HEK293 (cell line): ENCODE data around the gene SEC62.

Experiments used
- CTCF ChIA-PET: fragments of 350-600 bp; formaldehyde crosslinking; extraction: SDS; loops from one replicate; lab custom pipeline; 2021; ENCODE audit warnings: antibody characterized with exemption; lab: Yijun Ruan, JAX
- POLR2A ChIA-PET: fragments of 300-600 bp; formaldehyde crosslinking; extraction: SDS; loops from one replicate; lab custom pipeline; 2020; ENCODE audit warnings: antibody characterized with exemption, inconsistent platforms; lab: Yijun Ruan, JAX
- H3K27ac ChIP-seq: fragments of 200-500 bp; sonication (Bioruptor generic); 2 replicates; pipeline ENCODE4 v1.5.1; 2014; ENCODE audit warnings: low read depth, low read length, control low read depth, inconsistent platforms; ENCODE audit errors: extremely low read depth
- H3K36me3 ChIP-seq, 2 experiments: fragments of 200-500 bp in 1 of 2; sonication (Bioruptor generic) in 1 of 2; 1 replicate in 1 of 2; 2 replicates in 1 of 2; pipeline ENCODE4 v1.5.1; 2014 to 2017; ENCODE audit warnings: inconsistent platforms in 2 of 2, low read length in 2 of 2; ENCODE audit not compliant: control insufficient read depth in 2 of 2, insufficient read depth in 1 of 2
- H3K4me1 ChIP-seq: fragments of 200-500 bp; sonication (Bioruptor generic); 2 replicates; pipeline ENCODE4 v1.5.1; 2014; ENCODE audit warnings: mild to moderate bottlenecking, low read length, inconsistent platforms; ENCODE audit not compliant: control insufficient read depth, insufficient read depth
- H3K4me3 ChIP-seq: 2 replicates; pipeline ENCODE4 v1.5.1; 2011; ENCODE audit warnings: low read depth, mild to moderate bottlenecking, control low read depth, low read length, moderate library complexity
- H3K9me3 ChIP-seq: fragments of 200-500 bp; sonication (Bioruptor generic); 2 replicates; pipeline ENCODE4 v1.5.1; 2014; ENCODE audit warnings: low read depth, low read length, inconsistent platforms; ENCODE audit not compliant: control insufficient read depth, insufficient read depth
- ATF2 ChIP-seq: fragments of 450-650 bp; formaldehyde crosslinking; IDR thresholded peaks from 2 replicates; pipeline ENCODE4 v1.5.1; 2016; ENCODE audit warnings: missing biosample characterization, missing genetic modification characterization, low read depth
- BCL11B ChIP-seq: fragments of 450-650 bp; formaldehyde crosslinking; IDR thresholded peaks from 2 replicates; pipeline ENCODE4 v1.5.1; 2016; ENCODE audit warnings: low read depth, missing biosample characterization, missing genetic modification characterization
- ELK4 ChIP-seq: IDR thresholded peaks from 2 replicates; pipeline ENCODE4 v1.6.1; 2011; ENCODE audit warnings: mild to moderate bottlenecking, low read depth, low read length, borderline replicate concordance
- GLIS1 ChIP-seq: fragments of 450-650 bp; formaldehyde crosslinking; IDR thresholded peaks from 2 replicates; pipeline ENCODE4 v1.5.1; 2016; ENCODE audit warnings: missing biosample characterization, missing genetic modification characterization
- GLIS2 ChIP-seq: fragments of 450-650 bp; formaldehyde crosslinking; IDR thresholded peaks from 2 replicates; pipeline ENCODE4 v1.5.1; 2016; ENCODE audit warnings: missing biosample characterization, missing genetic modification characterization
- SETDB1 ChIP-seq: IDR thresholded peaks from one replicate; pipeline ENCODE4 v1.6.1; 2017; ENCODE audit warnings: mild to moderate bottlenecking, low read length, moderate library complexity, mixed read lengths; ENCODE audit not compliant: insufficient read length
- SP7 ChIP-seq: fragments of 450-650 bp; formaldehyde crosslinking; IDR thresholded peaks from 2 replicates; pipeline ENCODE4 v1.5.1; 2016; ENCODE audit warnings: missing biosample characterization, missing genetic modification characterization
- ZBTB17 ChIP-seq: fragments of 450-650 bp; formaldehyde crosslinking; IDR thresholded peaks from 2 replicates; pipeline ENCODE4 v1.5.1; 2016; ENCODE audit warnings: missing biosample characterization, missing genetic modification characterization
- ZFP37 ChIP-seq: fragments of 450-650 bp; formaldehyde crosslinking; IDR thresholded peaks from 2 replicates; pipeline ENCODE4 v1.5.1; 2016; ENCODE audit warnings: missing biosample characterization, missing genetic modification characterization
- ZFP69B ChIP-seq: fragments of 450-650 bp; formaldehyde crosslinking; IDR thresholded peaks from 2 replicates; pipeline ENCODE4 v1.5.1; 2016; ENCODE audit warnings: missing biosample characterization, missing genetic modification characterization
- ZNF169 ChIP-seq: fragments of 450-650 bp; formaldehyde crosslinking; IDR thresholded peaks from 2 replicates; pipeline ENCODE4 v1.5.1; 2016; ENCODE audit warnings: missing biosample characterization, missing genetic modification characterization
- ZNF2 ChIP-seq: fragments of 450-650 bp; formaldehyde crosslinking; IDR thresholded peaks from 2 replicates; pipeline ENCODE4 v1.5.1; 2016; ENCODE audit warnings: missing biosample characterization, missing genetic modification characterization
- ZNF423 ChIP-seq: fragments of 450-650 bp; formaldehyde crosslinking; IDR thresholded peaks from 2 replicates; pipeline ENCODE4 v1.5.1; 2016; ENCODE audit warnings: missing biosample characterization, missing genetic modification characterization
- ZNF48 ChIP-seq: fragments of 450-650 bp; formaldehyde crosslinking; IDR thresholded peaks from 2 replicates; pipeline ENCODE4 v1.5.1; 2016; ENCODE audit warnings: missing biosample characterization, missing genetic modification characterization
- ZNF518A ChIP-seq: fragments of 450-650 bp; formaldehyde crosslinking; conservative IDR thresholded peaks from 2 replicates; pipeline ENCODE4 v1.5.1; 2016; ENCODE audit warnings: low read depth, missing biosample characterization, missing genetic modification characterization
- ZNF521 ChIP-seq: fragments of 450-650 bp; formaldehyde crosslinking; IDR thresholded peaks from 2 replicates; pipeline ENCODE4 v1.5.1; 2017; ENCODE audit warnings: missing biosample characterization, mild to moderate bottlenecking, missing genetic modification characterization
- ZNF548 ChIP-seq: fragments of 450-650 bp; formaldehyde crosslinking; IDR thresholded peaks from 2 replicates; pipeline ENCODE4 v1.5.1; 2016; ENCODE audit warnings: missing biosample characterization, missing genetic modification characterization
- ZNF654 ChIP-seq: fragments of 450-650 bp; formaldehyde crosslinking; IDR thresholded peaks from 2 replicates; pipeline ENCODE4 v1.5.1; 2016; ENCODE audit warnings: low read depth, missing biosample characterization, missing genetic modification characterization
- ZNF692 ChIP-seq: fragments of 450-650 bp; formaldehyde crosslinking; IDR thresholded peaks from 2 replicates; pipeline ENCODE4 v1.5.1; 2016; ENCODE audit warnings: missing biosample characterization, missing genetic modification characterization
- ZNF791 ChIP-seq: fragments of 450-650 bp; formaldehyde crosslinking; IDR thresholded peaks from 2 replicates; pipeline ENCODE4 v1.5.1; 2016; ENCODE audit warnings: missing biosample characterization, missing genetic modification characterization
- ZSCAN18 ChIP-seq: fragments of 450-650 bp; formaldehyde crosslinking; IDR thresholded peaks from 2 replicates; pipeline ENCODE4 v1.5.1; 2016; ENCODE audit warnings: missing biosample characterization, missing genetic modification characterization

Gene SEC62

GRCh38 chr3:169966428-169966950 is at the start of gene SEC62 (continued):
- TF ChIP-seq ZNF692 (tag by site-specific recombination) (0 out of 2 replicates have a peak, but pooled peaks have one; percentile 32), ZNF654 (tag by site-specific recombination) (no peak; the same call in 1 of the 2 replicates), ELK4 (no peak), ZNF521 (no peak), ZNF2 (tag by site-specific recombination) (0 out of 2 replicates have a peak, but pooled peaks have one; percentile 39), ZSCAN18 (no peak), BCL11B (tag by site-specific recombination) (0 out of 2 replicates have a peak, but pooled peaks have one; percentile 70), ZNF518A (tag by site-specific recombination) (no peak), SETDB1 (no peak), ZNF169 (tag by site-specific recombination) (no peak), ZFP69B (tag by site-specific recombination) (peak; percentile 60; the same call in 1 of the 2 replicates), ZNF791 (tag by site-specific recombination) (no peak), ZFP37 (tag by site-specific recombination) (peak; percentile 75; the same call in 1 of the 2 replicates), ZNF548 (tag by site-specific recombination) (no peak), ATF2 (tag by site-specific recombination) (peak; percentile 75; the same call in 1 of the 2 replicates)

GRCh38 chr3:169923189-169923588 is 43.4 kb upstream of the SEC62 start:
- H3K9me3 ChIP-seq: no peaks in the 10 kb centered on the region
- TF ChIP-seq ZNF48 (tag by site-specific recombination): no peak
- peak; percentile 65 for TF ChIP-seq ZBTB17 (tag by site-specific recombination)
- TF ChIP-seq ZNF692 (tag by site-specific recombination): peak; percentile 72; the same call in 1 of the 2 replicates
- no peak for TF ChIP-seq ZNF423
- peak; percentile 47 for TF ChIP-seq GLIS1
- peak; percentile 79 for TF ChIP-seq SP7
- 0 out of 2 replicates have a peak, but pooled peaks have one; percentile 21 for TF ChIP-seq GLIS2 (tag by site-specific recombination)
- H3K27ac ChIP-seq: no peak overlapping the region
- no peaks in the 10 kb centered on the region for H3K4me1 ChIP-seq
- H3K4me3 ChIP-seq: no peak overlapping the region
- POLR2A ChIA-PET: no interaction called here
- H3K36me3 ChIP-seq: no peaks in the 10 kb centered on the region
- CTCF ChIA-PET: no interaction called here
